ENCODE data around the gene ABCF2.

Gene ABCF2

DNA sequence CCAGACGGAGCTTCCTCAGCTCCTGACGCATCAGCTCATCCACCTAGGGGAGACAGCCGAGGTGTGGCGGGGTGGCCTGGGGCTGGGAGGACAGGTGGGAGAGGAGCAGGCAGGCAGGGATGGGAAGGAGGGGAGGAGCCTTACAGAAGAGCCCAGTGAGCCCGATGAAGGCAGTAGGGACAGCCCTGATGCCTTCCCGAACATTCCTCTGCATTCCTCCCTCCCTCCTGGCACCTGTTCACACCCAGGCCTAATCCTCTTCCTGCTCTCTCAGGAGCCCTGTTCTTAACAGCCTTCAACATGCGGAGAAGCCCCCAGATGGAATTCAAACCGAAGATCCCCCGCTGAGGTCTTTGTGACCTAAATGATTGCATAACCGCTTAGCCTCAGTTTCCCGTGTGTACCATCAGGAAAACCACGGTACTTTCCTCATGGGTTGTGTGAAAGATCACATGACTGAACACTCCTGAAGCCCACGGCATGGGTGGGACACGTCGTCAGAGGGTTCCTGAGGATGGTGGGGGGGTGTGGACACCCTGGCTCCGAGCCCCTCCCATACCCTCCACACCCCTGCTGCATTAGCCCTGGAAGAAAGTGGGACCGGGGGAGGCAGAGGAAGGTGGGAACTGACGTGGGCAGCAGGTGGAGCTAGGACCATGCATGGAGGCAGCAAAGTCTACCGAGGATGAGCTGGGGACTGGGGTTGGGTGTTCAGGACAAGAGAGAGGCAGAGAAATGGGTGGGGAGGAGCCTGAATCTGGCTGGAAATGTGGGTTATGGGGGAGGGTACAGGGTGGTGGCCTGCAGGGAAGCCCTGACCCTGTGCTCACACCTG, 31.2 kb downstream of the ABCF2 start:
- no peak for DNase-seq (ENCODE audit: low read depth)

DNA sequence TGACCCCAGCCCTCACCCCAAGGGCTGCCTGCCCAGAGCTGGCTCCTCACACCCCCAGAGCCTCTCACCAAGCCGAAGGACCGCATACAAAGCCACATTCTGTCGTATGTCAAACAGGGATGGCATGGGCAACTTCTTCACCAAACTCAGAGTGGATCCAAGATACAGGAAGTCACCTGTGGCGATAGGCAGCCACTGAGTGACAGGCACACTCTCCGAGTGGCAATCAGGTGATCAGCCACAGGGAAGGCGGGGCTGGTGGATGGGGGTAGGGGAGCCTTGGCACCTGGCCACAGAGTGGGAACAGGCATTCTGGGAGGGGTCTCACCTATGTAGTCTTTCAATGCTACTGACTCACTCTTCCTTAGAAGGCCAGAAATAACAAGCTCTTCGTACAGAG, 32.8 kb downstream of the ABCF2 start:
- no peak for DNase-seq (ENCODE audit: low read depth)

- no peak for DNase-seq (ENCODE audit: low read depth)
Observed at GRCh38 chr7:151193203-151193978, 33.6 kb downstream of the ABCF2 start.

- no peak for DNase-seq (ENCODE audit: low read depth)
Observed at GRCh38 chr7:151192002-151192539, 34.9 kb downstream of the ABCF2 start.

DNA sequence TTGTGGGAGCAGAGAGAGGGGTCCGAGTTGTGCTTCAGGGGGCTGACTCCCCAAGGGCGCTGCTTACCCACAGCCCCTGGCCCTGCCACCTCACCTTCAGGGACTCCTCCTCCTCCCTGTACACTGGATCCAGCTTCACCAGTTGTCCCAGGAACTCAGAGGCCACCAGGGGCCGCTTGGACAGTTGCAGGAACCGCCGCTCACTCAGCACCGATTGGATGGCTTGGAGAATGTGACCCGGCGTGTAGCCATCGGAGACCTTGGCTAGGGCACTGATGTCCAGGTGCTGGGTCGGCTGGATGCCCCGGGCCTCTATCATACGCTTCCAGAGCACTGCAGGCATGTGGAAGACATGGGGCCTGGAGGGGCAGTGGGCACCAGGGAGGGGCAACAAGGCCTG, 35.5 kb downstream of the ABCF2 start:
- no peak for DNase-seq (ENCODE audit: low read depth)

- no peak for DNase-seq (ENCODE audit: low read depth)
Observed at GRCh38 chr7:151189038-151189437, 38.0 kb downstream of the ABCF2 start.

GRCh38 chr7:151188252-151188542, 38.8 kb downstream of the ABCF2 start:
- no peak for DNase-seq (ENCODE audit: low read depth)

DNA sequence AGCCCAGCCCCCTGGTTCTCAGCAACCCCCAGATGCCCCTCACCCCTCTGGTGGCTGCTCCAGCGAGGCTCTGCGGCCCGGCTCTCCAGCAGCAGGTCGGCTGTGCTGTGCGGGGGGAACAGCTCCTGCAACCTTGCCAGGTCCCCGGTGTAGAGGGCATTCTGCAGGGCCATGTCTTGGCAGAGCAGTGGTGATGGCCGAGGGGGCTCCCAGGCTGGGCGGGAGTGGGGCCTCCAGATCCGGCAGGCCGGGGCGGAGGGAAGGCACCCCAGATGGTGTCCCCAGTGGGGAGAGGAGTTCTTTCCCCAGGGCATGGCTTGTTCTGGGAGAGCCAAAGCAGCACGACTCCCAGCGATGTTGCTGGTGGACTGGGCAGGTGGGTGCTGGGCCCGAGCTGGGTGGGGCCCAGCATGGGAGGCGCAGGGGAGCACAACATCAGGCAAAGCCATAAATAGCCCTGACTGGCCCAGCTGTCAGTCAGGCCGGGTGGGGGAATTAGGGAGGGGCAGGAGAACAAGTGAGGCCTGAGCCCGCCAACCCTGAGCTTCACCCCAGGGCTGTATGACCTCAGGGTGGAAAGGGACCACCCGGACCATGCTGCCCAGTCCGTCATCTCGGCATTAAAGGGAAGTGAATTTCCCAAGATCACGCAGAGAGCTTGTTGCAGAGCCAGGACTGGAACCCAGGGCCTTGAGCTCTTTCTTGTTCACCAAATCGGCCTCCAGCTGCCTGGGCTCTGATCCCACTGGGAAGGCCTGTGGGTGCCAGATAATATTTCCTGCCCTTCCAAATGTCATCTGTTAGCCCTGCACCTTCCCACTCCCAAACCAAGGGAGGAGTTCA, 39.4 kb downstream of the ABCF2 start:
- DNase-seq (ENCODE audit: low read depth), result no peak

GRCh38 chr7:151186640-151187408, 40.2 kb downstream of the ABCF2 start, which contains the start of gene ASB10:
Gene ASB10, minus strand, starts transcription at chr7:151187250. Its CDS starts 120 bp downstream, at chr7:151187130.
- no peak for DNase-seq (ENCODE audit: low read depth)

- no peak for DNase-seq (ENCODE audit: low read depth)
Observed at GRCh38 chr7:151185762-151186639, 41.0 kb downstream of the ABCF2 start.

- no peak for DNase-seq (ENCODE audit: low read depth)
Observed at GRCh38 chr7:151181011-151181431, 46.0 kb downstream of the ABCF2 start.

- no peak for DNase-seq (ENCODE audit: low read depth)
Observed at GRCh38 chr7:151179946-151180345, 47.1 kb downstream of the ABCF2 start.

DNA sequence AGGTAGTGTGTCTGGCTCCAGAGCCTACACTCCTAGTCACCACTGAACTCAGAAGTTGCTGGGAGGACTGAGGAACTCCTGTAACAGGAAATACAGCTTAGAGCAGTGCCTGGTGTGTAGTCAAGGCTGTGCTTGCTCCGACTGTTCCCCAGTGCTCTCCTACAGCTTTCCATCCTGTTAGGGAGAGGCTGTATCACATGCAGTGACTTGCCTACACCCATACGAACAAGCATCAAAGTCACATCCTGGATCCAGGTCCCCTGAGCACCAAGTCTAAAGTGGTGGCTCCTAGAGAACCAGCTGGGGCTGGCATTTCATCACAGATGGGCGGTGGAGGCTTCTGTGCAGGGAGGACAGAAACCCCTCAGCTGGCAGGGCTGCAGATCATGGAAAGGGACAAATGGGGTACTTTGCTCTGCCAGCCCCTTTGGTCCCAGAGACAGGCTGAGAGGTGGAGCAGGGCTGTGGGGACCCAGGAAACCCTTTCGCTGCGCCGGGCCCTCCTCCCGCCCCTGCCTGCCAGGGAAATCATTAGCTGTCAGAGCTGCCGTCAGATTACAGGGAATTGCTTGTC, 47.6 kb downstream of the ABCF2 start:
- no peak for DNase-seq (ENCODE audit: low read depth)

GRCh38 chr7:151178831-151179230, 48.2 kb downstream of the ABCF2 start:
- DNase-seq (ENCODE audit: low read depth), result no peak

DNA sequence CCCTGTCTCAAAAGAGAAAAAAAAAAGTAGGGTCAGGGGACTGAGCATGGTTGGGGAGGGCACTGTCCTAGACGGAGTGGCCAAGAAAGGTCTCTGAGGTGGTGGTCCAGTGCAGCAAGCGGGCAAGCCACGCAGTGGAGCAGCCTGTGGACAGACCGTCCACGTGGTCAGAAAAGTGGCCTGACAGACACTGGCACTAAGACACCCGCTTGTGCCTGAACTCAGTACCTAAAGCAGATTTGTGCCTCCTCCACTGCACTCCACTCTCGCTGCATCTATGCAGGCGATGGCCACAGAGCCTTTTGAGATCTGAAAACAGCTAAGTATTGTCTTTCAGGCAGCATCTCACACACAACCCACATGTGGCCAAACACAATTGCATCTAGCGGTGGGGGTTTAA, 48.8 kb downstream of the ABCF2 start:
- no peak for DNase-seq (ENCODE audit: low read depth)

- DNase-seq (ENCODE audit: low read depth), result no peak
Observed at GRCh38 chr7:151177310-151177709, 49.7 kb downstream of the ABCF2 start.

- DNase-seq (ENCODE audit: low read depth), result no peak
Observed at GRCh38 chr7:151176401-151176800, 50.6 kb downstream of the ABCF2 start.

- no peak for DNase-seq (ENCODE audit: low read depth)
Observed at GRCh38 chr7:151175793-151176311, 51.2 kb downstream of the ABCF2 start.

DNA sequence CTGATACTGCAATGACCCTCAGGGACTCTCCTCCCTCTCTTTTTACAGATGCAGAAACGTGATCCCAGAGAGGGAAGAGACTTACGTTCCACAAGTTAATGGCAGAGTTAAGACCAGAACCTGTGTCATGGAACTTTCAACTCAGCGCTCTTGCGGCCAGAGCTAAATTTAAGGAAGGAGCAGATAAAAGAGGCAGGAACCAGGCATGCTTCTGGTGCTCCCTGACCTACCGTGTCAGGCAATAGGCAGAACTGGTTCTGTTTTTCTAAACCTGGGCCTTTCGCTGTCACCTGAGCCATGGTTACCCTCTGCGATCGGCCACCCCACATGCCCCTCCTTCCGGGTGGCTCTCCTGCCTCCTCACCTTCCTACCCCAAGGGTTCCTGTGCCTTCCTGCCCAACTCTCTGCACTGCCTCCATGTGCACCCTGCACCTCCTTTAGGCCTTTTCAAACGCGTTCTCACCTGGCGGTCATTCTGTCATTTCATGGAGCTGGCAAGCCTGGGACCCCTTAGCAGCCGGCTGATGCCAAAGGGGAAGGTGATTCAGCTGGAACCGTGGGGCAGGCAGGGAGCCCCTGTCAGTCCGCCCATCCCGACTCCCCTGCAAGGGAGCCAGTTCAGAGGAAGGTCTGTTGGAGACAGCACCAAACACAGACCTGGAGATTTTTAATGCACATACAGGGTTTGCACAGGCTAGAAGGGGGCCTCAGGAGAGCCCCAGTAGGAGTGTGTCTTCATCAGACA, 51.8 kb downstream of the ABCF2 start:
- no peak for DNase-seq (ENCODE audit: low read depth)

Measured in stromal cell of bone marrow (primary cell).